Measurements from ENCODE around the gene GNAS-AS1. TPM values are rescaled to one million over a fixed set of nuclear protein-coding genes. Genes with fewer than 3 reads are reported as not detected.

Gene GNAS-AS1
- total and polyA plus RNA-seq, 3 experiments from 2014 or later: 0.55 to 0.68 TPM; not detected in 1

- no peaks in the 10 kb centered on the region for H3K9me3 Mint-ChIP-seq
- H3K9me3 ChIP-seq (ENCODE audit: low read length): no peaks in the 10 kb centered on the region
- H3K36me3 ChIP-seq (ENCODE audit: insufficient read depth, low read length): no peaks in the 10 kb centered on the region
- H3K27me3 ChIP-seq (ENCODE audit: insufficient read depth, low read length, poor library complexity, severe bottlenecking): peaks cover 3% of the 10 kb centered on the region
- H3K4me3 ChIP-seq (ENCODE audit: low read length): no peak overlapping the region
- no peaks in the 10 kb centered on the region for H3K36me3 Mint-ChIP-seq
- no peaks in the 10 kb centered on the region for H3K4me1 Mint-ChIP-seq
- no peak overlapping the region for H3K4me3 Mint-ChIP-seq
- no peak for DNase-seq
- ChIA-PET CTCF (no interaction called here), POLR2A (no interaction called here)
- H3K27ac ChIP-seq (ENCODE audit: low read depth, low read length): no peak overlapping the region
- H3K27me3 Mint-ChIP-seq: peaks cover 14 to 26% of the 10 kb centered on the region in 2 donors
- no peaks in the 10 kb centered on the region for H3K4me1 ChIP-seq (ENCODE audit: insufficient read depth, low read length)
- no peak overlapping the region for H3K27ac Mint-ChIP-seq
Observed at GRCh38 chr20:58795181-58795922, 55.4 kb downstream of the GNAS-AS1 start.

DNA sequence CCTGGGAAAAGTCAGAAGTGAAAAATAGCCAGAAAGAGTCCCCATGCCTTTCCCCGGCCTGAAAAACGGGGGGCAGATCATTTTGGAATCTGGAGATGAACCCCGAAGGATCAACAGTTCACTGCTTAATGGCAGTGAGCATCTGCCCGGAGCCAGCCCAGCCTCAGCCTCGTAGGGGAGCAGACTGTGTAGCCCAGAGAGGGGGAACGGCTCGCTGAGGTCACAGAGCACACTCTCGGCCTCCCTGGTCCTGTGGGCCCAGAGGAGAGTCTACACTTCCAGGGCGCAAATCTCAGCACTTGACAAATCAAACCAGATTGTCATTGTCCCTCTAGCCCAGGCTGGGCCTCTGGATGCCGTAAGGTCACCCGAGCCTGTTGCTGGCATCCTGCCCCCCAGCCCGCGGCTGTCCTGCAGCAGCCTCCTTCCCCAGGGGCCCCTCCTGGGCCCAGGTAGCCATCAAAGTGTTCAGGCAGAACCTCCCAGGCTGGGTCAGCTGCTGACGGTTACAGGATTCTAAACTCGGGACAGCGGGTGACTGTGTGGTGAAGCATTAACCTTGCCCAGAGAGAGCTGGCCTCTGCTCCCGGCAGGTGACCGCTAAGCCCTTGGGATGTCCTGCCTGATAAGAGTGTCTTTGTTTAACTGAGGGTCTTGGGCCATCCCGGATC, 56.1 kb downstream of the GNAS-AS1 start:
- peaks cover 3% of the 10 kb centered on the region for H3K27me3 ChIP-seq (ENCODE audit: insufficient read depth, low read length, poor library complexity, severe bottlenecking)
- Mint-ChIP-seq H3K9me3 (no peaks in the 10 kb centered on the region), H3K36me3 (no peaks in the 10 kb centered on the region), H3K4me1 (no peaks in the 10 kb centered on the region), H3K4me3 (no peak overlapping the region), H3K27me3 (peaks cover 13 to 24% of the 10 kb centered on the region in 2 donors), H3K27ac (no peak overlapping the region)
- no peaks in the 10 kb centered on the region for H3K36me3 ChIP-seq (ENCODE audit: insufficient read depth, low read length)
- H3K27ac ChIP-seq (ENCODE audit: low read depth, low read length): no peak overlapping the region
- ChIA-PET CTCF (no interaction called here), POLR2A (no interaction called here)
- H3K4me1 ChIP-seq (ENCODE audit: insufficient read depth, low read length): no peaks in the 10 kb centered on the region
- DNase-seq: no peak
- H3K4me3 ChIP-seq (ENCODE audit: low read length): no peak overlapping the region
- no peaks in the 10 kb centered on the region for H3K9me3 ChIP-seq (ENCODE audit: low read length)

GRCh38 chr20:58793512-58794420, 56.9 kb downstream of the GNAS-AS1 start:
- Histone ChIP-seq H3K36me3 (ENCODE audit: insufficient read depth, low read length) (no peaks in the 10 kb centered on the region), H3K4me3 (ENCODE audit: low read length) (no peak overlapping the region), H3K4me1 (ENCODE audit: insufficient read depth, low read length) (no peaks in the 10 kb centered on the region), H3K27ac (ENCODE audit: low read depth, low read length) (no peak overlapping the region), H3K27me3 (ENCODE audit: insufficient read depth, low read length, poor library complexity, severe bottlenecking) (peaks cover 3% of the 10 kb centered on the region), H3K9me3 (ENCODE audit: low read length) (no peaks in the 10 kb centered on the region)
- no peak overlapping the region for H3K27ac Mint-ChIP-seq
- H3K27me3 Mint-ChIP-seq: peaks cover 12 to 27% of the 10 kb centered on the region in 2 donors
- H3K36me3 Mint-ChIP-seq: no peaks in the 10 kb centered on the region
- no peaks in the 10 kb centered on the region for H3K4me1 Mint-ChIP-seq
- CTCF ChIA-PET: no interaction called here
- DNase-seq: no peak
- H3K4me3 Mint-ChIP-seq: no peak overlapping the region
- H3K9me3 Mint-ChIP-seq: no peaks in the 10 kb centered on the region
- POLR2A ChIA-PET: no interaction called here

DNA sequence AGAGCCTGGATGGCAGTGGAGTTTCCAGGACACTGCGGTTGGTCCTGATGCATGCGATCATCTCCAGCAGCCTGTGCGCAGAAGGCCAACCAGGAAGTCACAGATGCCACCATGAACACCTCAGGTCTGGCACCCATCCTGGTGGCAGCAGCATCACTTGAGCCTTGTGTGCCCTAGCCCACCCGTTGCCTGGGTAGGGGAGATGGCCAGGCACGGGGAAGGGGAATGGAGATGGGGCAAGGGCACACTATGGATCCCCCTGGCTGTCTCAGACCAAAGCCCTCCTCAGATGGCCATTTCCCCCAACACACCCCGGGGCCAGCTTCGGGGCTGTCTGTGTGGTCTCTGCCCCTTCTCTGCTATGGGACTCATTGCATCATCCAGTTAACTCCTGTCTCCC, 58.3 kb downstream of the GNAS-AS1 start:
- CTCF ChIA-PET: no interaction called here

DNA sequence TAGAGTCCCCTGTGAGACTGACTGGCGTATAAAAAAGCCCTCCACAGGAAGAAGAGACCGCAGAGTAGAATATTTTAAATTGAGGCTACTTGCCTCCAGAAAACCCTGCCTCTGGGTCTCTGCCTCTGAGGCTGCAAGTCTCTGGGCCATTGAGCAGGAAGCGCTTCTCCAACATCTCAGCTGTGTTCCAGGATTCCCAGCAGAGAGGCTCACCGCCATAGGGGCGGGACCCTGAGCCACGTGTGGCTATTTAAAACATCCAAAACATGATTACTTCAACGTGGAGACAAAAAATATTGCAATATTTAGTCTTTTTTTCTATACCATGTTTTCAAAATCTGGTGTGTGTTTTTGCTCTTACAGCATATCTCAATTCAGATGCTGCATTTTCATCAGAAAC, 59.4 kb downstream of the GNAS-AS1 start:
- ChIA-PET CTCF (no interaction called here), POLR2A (no interaction called here)
- Histone ChIP-seq H3K9me3 (ENCODE audit: low read length) (no peaks in the 10 kb centered on the region), H3K27ac (ENCODE audit: low read depth, low read length) (no peak overlapping the region), H3K4me1 (ENCODE audit: insufficient read depth, low read length) (no peaks in the 10 kb centered on the region), H3K36me3 (ENCODE audit: insufficient read depth, low read length) (no peaks in the 10 kb centered on the region), H3K4me3 (ENCODE audit: low read length) (no peak overlapping the region), H3K27me3 (ENCODE audit: insufficient read depth, low read length, poor library complexity, severe bottlenecking) (peaks cover 3% of the 10 kb centered on the region)
- Mint-ChIP-seq H3K27ac (no peak overlapping the region), H3K9me3 (no peaks in the 10 kb centered on the region), H3K4me1 (no peaks in the 10 kb centered on the region), H3K27me3 (peaks cover 7 to 24% of the 10 kb centered on the region in 2 donors), H3K4me3 (no peak overlapping the region), H3K36me3 (no peaks in the 10 kb centered on the region)
- no peak for DNase-seq

More for the DNA sequence above, 58.3 kb downstream of the GNAS-AS1 start:
- Histone ChIP-seq H3K27me3 (ENCODE audit: insufficient read depth, low read length, poor library complexity, severe bottlenecking) (peaks cover 3% of the 10 kb centered on the region), H3K36me3 (ENCODE audit: insufficient read depth, low read length) (no peaks in the 10 kb centered on the region), H3K27ac (ENCODE audit: low read depth, low read length) (no peak overlapping the region), H3K4me1 (ENCODE audit: insufficient read depth, low read length) (no peaks in the 10 kb centered on the region), H3K4me3 (ENCODE audit: low read length) (no peak overlapping the region), H3K9me3 (ENCODE audit: low read length) (no peaks in the 10 kb centered on the region)
- Mint-ChIP-seq H3K9me3 (no peaks in the 10 kb centered on the region), H3K27me3 (peaks cover 9 to 27% of the 10 kb centered on the region in 2 donors), H3K4me3 (no peak overlapping the region), H3K27ac (peak overlapping the region in 1 of 8 donors; percentile 47), H3K4me1 (no peaks in the 10 kb centered on the region), H3K36me3 (no peaks in the 10 kb centered on the region)
- POLR2A ChIA-PET: no interaction called here
- no peak for DNase-seq

DNA sequence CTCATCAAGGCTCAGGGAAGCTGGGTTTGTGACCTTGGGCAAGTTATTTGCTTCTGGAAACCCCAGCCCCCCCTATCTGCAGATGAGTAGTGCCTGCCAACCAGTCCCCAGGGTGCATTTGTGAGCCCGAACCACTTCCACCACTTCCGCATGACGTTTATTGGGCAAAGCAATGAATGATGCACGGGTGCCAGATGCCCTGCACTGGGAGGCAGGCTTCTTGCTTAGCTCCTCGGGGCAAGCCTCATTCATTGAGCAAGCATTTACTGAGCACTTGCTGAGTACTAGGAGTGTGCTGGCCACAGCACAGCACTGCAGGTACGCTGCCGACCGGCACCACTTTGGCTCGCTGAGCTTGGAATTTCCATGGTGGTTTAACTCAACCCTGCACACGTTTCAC, 60.2 kb downstream of the GNAS-AS1 start:
- no peak overlapping the region for H3K4me3 Mint-ChIP-seq
- POLR2A ChIA-PET: no interaction called here
- H3K27me3 Mint-ChIP-seq: peaks cover 9 to 26% of the 10 kb centered on the region in 2 donors
- Histone ChIP-seq H3K36me3 (ENCODE audit: insufficient read depth, low read length) (no peaks in the 10 kb centered on the region), H3K27me3 (ENCODE audit: insufficient read depth, low read length, poor library complexity, severe bottlenecking) (peaks cover 3% of the 10 kb centered on the region), H3K4me1 (ENCODE audit: insufficient read depth, low read length) (no peaks in the 10 kb centered on the region), H3K9me3 (ENCODE audit: low read length) (no peaks in the 10 kb centered on the region), H3K4me3 (ENCODE audit: low read length) (no peak overlapping the region), H3K27ac (ENCODE audit: low read depth, low read length) (no peak overlapping the region)
- H3K36me3 Mint-ChIP-seq: no peaks in the 10 kb centered on the region
- no peak overlapping the region for H3K27ac Mint-ChIP-seq
- no peaks in the 10 kb centered on the region for H3K9me3 Mint-ChIP-seq
- no peaks in the 10 kb centered on the region for H3K4me1 Mint-ChIP-seq
- CTCF ChIA-PET: no interaction called here
- no peak for DNase-seq

DNA sequence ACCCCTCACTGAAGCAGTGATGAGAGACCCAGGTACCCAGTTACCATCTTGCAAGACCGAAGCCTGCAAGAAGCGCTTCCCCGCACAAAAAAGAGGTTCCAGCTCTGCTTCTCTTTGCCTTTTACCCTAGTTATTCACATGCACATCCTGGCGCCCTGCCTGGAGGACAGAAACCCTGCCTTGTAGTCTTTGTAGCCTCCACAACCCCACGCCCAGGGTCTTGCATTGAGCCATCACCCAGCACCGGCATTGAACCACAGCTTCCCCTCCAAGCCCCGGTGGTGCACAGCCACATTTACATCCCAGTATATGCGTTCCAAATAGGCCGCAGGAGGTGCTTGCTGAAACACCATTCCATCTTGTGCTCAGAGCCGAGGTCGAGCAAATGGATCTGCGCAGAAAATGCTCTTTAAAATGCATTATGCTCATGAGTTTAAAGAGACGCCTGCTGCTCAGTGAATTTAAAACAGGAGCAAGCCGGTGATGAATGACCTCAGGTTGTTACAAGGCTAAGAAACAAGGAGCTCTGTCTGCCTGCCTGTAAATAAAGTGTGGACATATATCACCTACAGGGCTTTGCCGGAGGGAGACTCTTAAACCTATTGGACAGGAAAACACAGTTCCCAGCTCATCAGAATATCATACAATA, 61.7 kb downstream of the GNAS-AS1 start:
- H3K4me1 ChIP-seq (ENCODE audit: insufficient read depth, low read length): no peaks in the 10 kb centered on the region
- H3K4me1 Mint-ChIP-seq: no peaks in the 10 kb centered on the region
- no peaks in the 10 kb centered on the region for H3K9me3 Mint-ChIP-seq
- CTCF ChIA-PET: no interaction called here
- H3K27ac Mint-ChIP-seq: no peak overlapping the region
- no peaks in the 10 kb centered on the region for H3K36me3 Mint-ChIP-seq
- POLR2A ChIA-PET: no interaction called here
- H3K36me3 ChIP-seq (ENCODE audit: insufficient read depth, low read length): no peaks in the 10 kb centered on the region
- no peak overlapping the region for H3K27ac ChIP-seq (ENCODE audit: low read depth, low read length)
- no peaks in the 10 kb centered on the region for H3K9me3 ChIP-seq (ENCODE audit: low read length)
- peaks cover 4% of the 10 kb centered on the region for H3K27me3 ChIP-seq (ENCODE audit: insufficient read depth, low read length, poor library complexity, severe bottlenecking)
- no peak overlapping the region for H3K4me3 ChIP-seq (ENCODE audit: low read length)
- H3K27me3 Mint-ChIP-seq: peaks cover 18 to 40% of the 10 kb centered on the region in 2 donors
- H3K4me3 Mint-ChIP-seq: no peak overlapping the region
- DNase-seq: no peak
